ENCODE data around the gene TBC1D2B.
"Not testable (repeated sequence)": the region's sequence is repeated elsewhere in the genome, so short reads cannot be mapped to it uniquely, and the experiment has no call there.

Gene TBC1D2B

GRCh38 chr15:77971875-77972274 lies 105.6 kb downstream of the TBC1D2B start:
- not testable (repeated sequence) for DNase-seq

DNA sequence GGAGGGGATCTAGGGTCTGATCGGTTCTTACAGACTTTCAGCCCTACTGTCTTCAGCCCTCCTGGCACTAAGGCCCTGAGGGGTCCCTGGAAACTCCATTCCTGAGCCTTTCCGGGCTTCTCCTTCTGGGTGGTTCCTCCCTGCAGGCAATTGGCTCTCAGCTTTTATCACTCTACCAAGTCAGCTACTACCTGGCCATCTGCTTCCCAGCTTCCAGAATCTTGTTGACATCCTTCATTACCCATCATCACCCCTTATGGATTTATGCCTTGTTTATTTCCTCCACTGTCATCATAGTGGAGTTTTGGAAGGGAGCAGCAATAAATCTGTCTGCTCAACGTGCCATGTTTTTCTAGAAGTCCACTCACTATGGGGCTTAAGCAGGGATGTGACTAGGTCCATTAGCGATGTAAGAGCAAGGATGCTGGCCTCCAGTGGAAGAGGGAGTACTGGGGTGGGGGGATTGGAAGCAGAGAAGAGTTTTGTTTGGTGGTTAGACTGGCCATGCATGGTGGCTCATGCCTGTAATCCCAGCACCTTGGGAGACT lies 106.6 kb downstream of the TBC1D2B start:
- not testable (repeated sequence) for DNase-seq

DNA sequence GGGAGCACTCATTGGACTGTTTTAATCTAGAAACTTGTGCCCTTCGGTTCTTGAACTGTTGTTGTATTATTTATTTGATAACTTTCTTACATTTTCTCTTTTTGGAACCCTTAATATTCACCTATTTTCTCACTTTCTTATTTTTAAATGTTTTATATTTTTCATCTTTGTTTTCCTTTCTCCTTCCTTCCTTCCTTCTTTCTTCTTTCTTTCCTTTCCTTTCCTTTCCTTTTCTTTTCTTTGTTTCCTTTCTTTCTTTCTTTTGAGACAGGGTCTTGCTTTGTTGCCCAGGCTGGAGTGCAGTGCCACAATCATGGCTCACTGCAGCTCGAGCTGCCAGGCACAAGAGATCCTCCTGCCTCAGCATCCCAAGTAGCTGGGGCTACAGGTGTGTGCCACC lies 108.5 kb downstream of the TBC1D2B start:
- no peak for DNase-seq

DNA sequence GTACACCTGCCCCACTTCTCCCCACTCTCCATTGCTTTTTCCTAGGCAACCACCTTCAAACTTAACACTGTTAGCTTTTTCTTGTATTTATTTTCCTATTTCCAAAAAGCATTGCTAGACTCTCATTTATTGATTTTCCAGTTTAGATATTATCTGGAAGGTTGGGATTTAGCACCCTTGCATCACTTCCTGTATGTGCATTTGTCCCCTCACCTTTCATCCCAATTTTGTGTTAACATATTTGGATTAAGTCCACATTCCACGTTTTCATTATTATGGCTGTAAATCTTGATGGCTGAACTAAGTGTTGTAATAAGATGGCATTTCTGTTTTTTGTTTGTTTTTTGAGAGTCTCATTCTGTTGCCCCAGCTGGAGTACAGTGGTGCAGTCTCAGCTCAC lies 109.7 kb downstream of the TBC1D2B start:
- no peak for DNase-seq

DNA sequence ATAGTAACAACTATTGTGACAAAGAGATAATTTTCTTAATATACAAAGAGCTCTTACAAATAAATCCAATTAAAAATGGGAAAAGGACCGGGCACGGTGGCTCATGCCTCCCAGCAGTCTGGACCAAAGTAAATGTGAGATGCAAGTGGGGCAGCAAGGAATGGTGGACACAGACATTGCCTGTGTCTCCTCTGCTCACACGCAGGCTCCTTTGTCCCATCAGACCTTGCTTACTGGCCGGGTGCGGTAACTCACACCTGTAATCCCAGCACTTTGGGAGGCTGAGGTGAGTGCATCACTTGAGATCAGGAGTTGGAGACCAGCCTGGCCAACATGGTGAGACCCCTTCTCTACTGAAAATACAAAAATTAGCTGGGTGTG lies 110.3 kb downstream of the TBC1D2B start:
- DNase-seq, result not testable (repeated sequence)

GRCh38 chr15:77966540-77967234 lies 110.8 kb downstream of the TBC1D2B start:
- DNase-seq, result peak; percentile 53

GRCh38 chr15:77964193-77964592 lies 113.3 kb downstream of the TBC1D2B start:
- DNase-seq, result no peak

GRCh38 chr15:77959432-77959879 lies 118.1 kb downstream of the TBC1D2B start:
- DNase-seq, result peak; percentile 81

DNA sequence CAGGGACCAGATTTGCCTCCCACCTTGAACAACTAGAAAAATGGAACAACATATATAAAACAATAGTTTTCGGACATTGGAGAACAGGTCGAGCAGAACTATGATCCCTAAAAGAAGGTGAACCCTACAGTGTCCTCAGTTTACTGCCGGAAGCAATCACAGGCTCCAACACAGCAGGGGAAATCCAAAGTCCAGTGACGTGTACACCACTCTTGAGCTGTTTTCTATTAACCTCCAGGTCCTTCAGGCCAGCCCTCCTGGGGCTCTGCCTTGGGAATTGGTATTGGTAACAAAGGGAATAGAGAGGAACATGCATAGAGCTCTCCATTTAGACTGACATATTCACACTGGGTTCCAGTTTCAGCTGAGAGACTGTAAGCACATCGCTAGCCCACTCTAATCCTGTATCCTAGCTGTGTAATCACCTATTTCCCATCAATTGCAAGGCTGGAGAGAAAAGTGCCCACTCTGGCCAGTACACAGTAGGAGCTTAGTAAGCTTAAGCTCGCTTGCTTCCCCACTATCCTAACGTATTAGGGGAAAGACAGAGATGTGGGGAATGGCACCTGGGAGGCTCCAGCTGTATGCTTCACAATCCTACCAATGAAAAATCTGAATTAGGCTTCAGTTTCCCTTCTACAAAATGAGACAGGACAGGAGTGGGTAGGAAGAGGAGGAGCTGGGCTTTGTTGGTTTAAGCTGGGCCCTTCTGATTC lies 118.6 kb downstream of the TBC1D2B start:
- DNase-seq, result not testable (repeated sequence)

DNA sequence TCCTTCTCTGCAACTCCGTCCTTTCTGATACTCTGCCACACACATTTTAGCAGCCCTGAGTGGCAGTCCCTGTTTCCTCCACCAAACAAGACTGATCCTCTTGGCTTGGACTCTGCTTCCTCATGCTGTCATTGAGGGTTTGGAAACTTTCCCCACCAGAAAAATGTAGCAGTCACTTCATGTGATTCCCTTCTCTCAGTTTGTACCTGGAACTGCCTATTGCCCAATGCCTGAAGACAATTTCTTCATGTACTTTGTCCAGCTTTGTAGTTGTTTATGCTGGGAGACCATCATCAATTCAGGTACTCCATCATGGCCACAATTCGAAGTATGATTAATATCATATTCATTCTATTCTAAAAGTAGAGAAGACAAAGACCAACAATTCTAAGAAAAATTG lies 119.5 kb downstream of the TBC1D2B start:
- DNase-seq, result not testable (repeated sequence)

GRCh38 chr15:77953926-77954325 lies 123.6 kb downstream of the TBC1D2B start:
- DNase-seq, result not testable (repeated sequence)

- DNase-seq, result not testable (repeated sequence)
Observed at GRCh38 chr15:77952928-77953446, 124.5 kb downstream of the TBC1D2B start.

DNA sequence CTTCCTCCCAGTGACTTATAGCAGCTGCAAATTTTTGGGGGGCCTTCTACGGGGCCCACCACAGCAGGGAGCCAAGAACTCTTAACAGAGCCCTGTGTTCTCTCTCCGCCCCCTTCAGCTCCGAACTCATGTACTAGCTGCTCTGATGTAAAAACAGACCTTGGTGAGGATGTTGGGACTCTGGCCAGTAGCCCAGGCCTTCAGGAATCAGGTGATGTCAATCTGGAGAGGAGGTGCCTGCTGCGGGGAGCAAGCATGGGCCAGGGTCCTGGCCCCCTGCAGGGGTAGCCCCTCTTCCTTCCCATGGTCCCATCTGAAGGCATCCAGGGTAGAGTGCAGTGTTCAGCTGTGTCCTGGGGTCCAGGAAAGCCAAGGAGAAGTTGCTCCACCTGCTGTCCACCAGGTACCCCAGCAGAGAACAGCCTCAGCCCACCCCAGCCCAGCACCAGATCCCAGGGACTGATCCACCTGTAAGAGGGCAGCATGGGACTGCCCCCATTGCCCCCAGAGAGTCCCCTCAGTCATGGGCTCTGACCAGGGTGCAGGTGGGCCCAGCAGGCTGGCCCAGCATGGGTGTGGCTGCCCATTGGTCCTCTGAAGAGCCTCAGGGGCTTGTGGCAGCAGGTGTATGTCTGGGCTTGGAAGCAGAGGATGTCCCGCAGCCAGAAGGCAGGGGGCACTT lies 126.3 kb downstream of the TBC1D2B start:
- not testable (repeated sequence) for DNase-seq

- not testable (repeated sequence) for DNase-seq
Observed at GRCh38 chr15:77950470-77950869, 127.0 kb downstream of the TBC1D2B start.

DNA sequence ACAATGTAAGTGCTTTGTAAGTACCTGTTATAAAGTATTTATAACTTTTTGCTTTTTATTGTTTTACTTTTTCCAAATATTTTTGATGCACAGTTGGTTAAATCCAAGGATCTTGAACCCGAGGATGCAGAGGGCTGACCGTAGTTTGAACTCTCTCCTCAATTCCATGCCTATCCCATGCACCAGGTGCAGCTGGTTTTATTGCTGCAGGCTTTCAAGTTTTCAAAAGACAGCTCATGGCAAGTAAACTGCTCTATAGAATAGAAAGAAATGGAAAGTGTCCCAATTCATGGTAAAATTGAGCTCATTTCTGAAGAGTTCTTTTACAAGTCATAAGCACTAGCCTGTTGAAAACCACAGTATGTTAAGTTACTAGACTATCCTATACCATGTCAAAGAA lies 131.9 kb downstream of the TBC1D2B start:
- no peak for DNase-seq

Measured in activated T-cell treated with anti-CD3 and anti-CD28 coated beads, Interleukin-2, amount 50 U/mL, for 1 hour (primary cell).